ENCODE results near the gene SRR.

- TF ChIP-seq YY1 (IDR thresholded peaks at IDR 0.05; ENCODE audit: borderline replicate concordance in 1 of 3, control insufficient read depth in 1 of 3, extremely low read depth in 1 of 3, insufficient read depth in 3 of 3, insufficient read length in 1 of 3, insufficient replicate concordance in 2 of 3, low read depth in 1 of 3, low read length in 2 of 3) (no peak), ZNF436 (CRISPR knock-in tag; IDR thresholded peaks at IDR 0.05) (no peak), PCBP1 (IDR thresholded peaks at IDR 0.05; ENCODE audit: low read depth, low read length, poor library complexity, severe bottlenecking) (no peak), CREB1 (IDR thresholded peaks at IDR 0.05) (no peak), CREB1 (CRISPR knock-in tag; IDR thresholded peaks at IDR 0.05) (no peak)
- TF ChIP-seq, protein P1, sequence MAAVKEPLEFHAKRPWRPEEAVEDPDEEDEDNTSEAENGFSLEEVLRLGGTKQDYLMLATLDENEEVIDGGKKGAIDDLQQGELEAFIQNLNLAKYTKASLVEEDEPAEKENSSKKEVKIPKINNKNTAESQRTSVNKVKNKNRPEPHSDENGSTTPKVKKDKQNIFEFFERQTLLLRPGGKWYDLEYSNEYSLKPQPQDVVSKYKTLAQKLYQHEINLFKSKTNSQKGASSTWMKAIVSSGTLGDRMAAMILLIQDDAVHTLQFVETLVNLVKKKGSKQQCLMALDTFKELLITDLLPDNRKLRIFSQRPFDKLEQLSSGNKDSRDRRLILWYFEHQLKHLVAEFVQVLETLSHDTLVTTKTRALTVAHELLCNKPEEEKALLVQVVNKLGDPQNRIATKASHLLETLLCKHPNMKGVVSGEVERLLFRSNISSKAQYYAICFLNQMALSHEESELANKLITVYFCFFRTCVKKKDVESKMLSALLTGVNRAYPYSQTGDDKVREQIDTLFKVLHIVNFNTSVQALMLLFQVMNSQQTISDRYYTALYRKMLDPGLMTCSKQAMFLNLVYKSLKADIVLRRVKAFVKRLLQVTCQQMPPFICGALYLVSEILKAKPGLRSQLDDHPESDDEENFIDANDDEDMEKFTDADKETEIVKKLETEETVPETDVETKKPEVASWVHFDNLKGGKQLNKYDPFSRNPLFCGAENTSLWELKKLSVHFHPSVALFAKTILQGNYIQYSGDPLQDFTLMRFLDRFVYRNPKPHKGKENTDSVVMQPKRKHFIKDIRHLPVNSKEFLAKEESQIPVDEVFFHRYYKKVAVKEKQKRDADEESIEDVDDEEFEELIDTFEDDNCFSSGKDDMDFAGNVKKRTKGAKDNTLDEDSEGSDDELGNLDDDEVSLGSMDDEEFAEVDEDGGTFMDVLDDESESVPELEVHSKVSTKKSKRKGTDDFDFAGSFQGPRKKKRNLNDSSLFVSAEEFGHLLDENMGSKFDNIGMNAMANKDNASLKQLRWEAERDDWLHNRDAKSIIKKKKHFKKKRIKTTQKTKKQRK (IDR thresholded peaks at IDR 0.05; ENCODE audit: borderline replicate concordance, low read depth, low read length) = no peak
Measured at GRCh38 chr17:2357931-2358434, 54.2 kb downstream of the SRR start.
